OCI-LY7 (cell line): ENCODE data around the gene CACNB1. TPM values are rescaled to one million over a fixed set of nuclear protein-coding genes. Genes with fewer than 3 reads are reported as not detected.
"Not testable (repeated sequence)": the region's sequence is repeated elsewhere in the genome, so short reads cannot be mapped to it uniquely, and the experiment has no call there.

Experiments
- BruUV-seq: library from RNA; stranded (reverse); fragments of 400-500 nt; replicated peaks from 2 replicates; lab custom pipeline; 2021; lab: Mats Ljungman, UMichigan
- CTCF ChIA-PET: fragments of 300-600 bp; sonication (Branson Sonifier 250); formaldehyde crosslinking; loops from one replicate; lab custom pipeline; 2022; ENCODE audit warnings: antibody characterized with exemption; ENCODE audit not compliant: unreplicated experiment; lab: Charles Lee
- POLR2A ChIA-PET: fragments of 300-600 bp; sonication (Branson Sonifier 250); formaldehyde crosslinking; loops from one replicate; lab custom pipeline; 2022; ENCODE audit warnings: antibody characterized with exemption; lab: Charles Lee
- DNase-seq: peaks from one replicate; pipeline ENCODE4 v3.0.0-alpha.2; 2015; ENCODE audit warnings: low spot score
- H2AFZ ChIP-seq: fragments of 200-600 bp; sonication (generic), shearing (Covaris generic); 2 replicates; pipeline ENCODE4 v1.6.1; 2014; ENCODE audit warnings: mild to moderate bottlenecking, antibody characterized with exemption, low read length, moderate library complexity
- H3K27ac ChIP-seq: fragments of 200-600 bp; sonication (generic); 2 replicates; pipeline ENCODE4 v1.5.1; 2014; ENCODE audit warnings: mixed run types, low read depth, mild to moderate bottlenecking, moderate library complexity, low read length, inconsistent platforms; ENCODE audit not compliant: poor library complexity, severe bottlenecking
- H3K36me3 ChIP-seq: fragments of 200-600 bp; sonication (generic); 2 replicates; pipeline ENCODE4 v1.6.1; 2014; ENCODE audit warnings: mild to moderate bottlenecking, antibody characterized with exemption, low read length, moderate library complexity, mixed read lengths; ENCODE audit not compliant: insufficient read depth
- H3K4me1 ChIP-seq: fragments of 200-600 bp; sonication (generic); 2 replicates; pipeline ENCODE4 v1.5.1; 2014; ENCODE audit warnings: mild to moderate bottlenecking, low read length; ENCODE audit not compliant: insufficient read depth, poor library complexity, severe bottlenecking
- H3K4me2 ChIP-seq: fragments of 200-600 bp; sonication (generic); 2 replicates; pipeline ENCODE4 v1.6.1; 2014; ENCODE audit warnings: mild to moderate bottlenecking, low read length
- H3K4me3 ChIP-seq: fragments of 200-600 bp; sonication (generic); 2 replicates; pipeline ENCODE4 v1.5.1; 2014; ENCODE audit warnings: mild to moderate bottlenecking, low read depth, low read length; ENCODE audit not compliant: poor library complexity, severe bottlenecking
- H3K79me2 ChIP-seq: fragments of 200-600 bp; sonication (generic); 2 replicates; pipeline ENCODE4 v1.6.1; 2016; ENCODE audit warnings: low read depth, mild to moderate bottlenecking, low read length, moderate library complexity, mixed read lengths; ENCODE audit not compliant: insufficient read depth
- H3K9me2 ChIP-seq: fragments of 200-600 bp; sonication (generic); 2 replicates; pipeline ENCODE4 v1.6.1; 2016; ENCODE audit warnings: mild to moderate bottlenecking, low read length, mixed read lengths; ENCODE audit not compliant: insufficient read depth
- H3K9me3 ChIP-seq: fragments of 200-600 bp; sonication (generic); 2 replicates; pipeline ENCODE4 v1.6.1; 2014; ENCODE audit warnings: mild to moderate bottlenecking, mixed run types, low read length, mixed read lengths
- H4K20me1 ChIP-seq: fragments of 200-600 bp; sonication (generic); 2 replicates; pipeline ENCODE4 v1.6.1; 2014; ENCODE audit warnings: mild to moderate bottlenecking, antibody characterized with exemption, low read length, moderate library complexity, mixed read lengths; ENCODE audit not compliant: insufficient read depth
- EZH2phosphoT487 ChIP-seq: fragments of 200-600 bp; sonication (generic); IDR thresholded peaks from 2 replicates; pipeline ENCODE4 v1.6.1; 2018; ENCODE audit warnings: low read depth, borderline replicate concordance, mild to moderate bottlenecking, mixed run types, antibody characterized with exemption, low read length, moderate library complexity, mixed read lengths
- intact Hi-C: fragments of 100-400 bp; cut with micrococcal nuclease; formaldehyde crosslinking; loops from one replicate; pipeline ENCODE4 v1.10.0; 2022; ENCODE audit not compliant: unreplicated experiment
- total RNA-seq, 2 experiments: library from RNA; depleted of rRNA in 1 of 2; stranded (reverse); fragments of >200 nt in 1 of 2; shearing (Covaris generic) in 1 of 2; gene quantifications; 2 replicates each; pipeline ENCODE4 v1.2.3, GENCODE V29; 2014 to 2022
- TF ChIP-seq, protein P1 (sequence below): fragments of 200-600 bp; sonication (generic); conservative IDR thresholded peaks from 2 replicates; pipeline ENCODE4 v1.5.1; 2014; ENCODE audit warnings: mild to moderate bottlenecking, antibody characterized with exemption, low read length, moderate library complexity, mixed read lengths

The CACNB1 gene
- total RNA-seq, 2 experiments from 2014 or later: 23.7 to 30.9 TPM

- no TSS peak for BruUV-seq
- H3K4me1 ChIP-seq: peaks cover 88% of the 10 kb centered on the region
Measured at GRCh38 chr17:39169518-39169917, 28.0 kb downstream of the CACNB1 start.

GRCh38 chr17:39169101-39169500, 28.4 kb downstream of the CACNB1 start:
- CTCF ChIA-PET: no interaction called here
- H3K9me2 ChIP-seq: no peaks in the 10 kb centered on the region
- no peaks in the 10 kb centered on the region for H3K79me2 ChIP-seq
- no TSS peak for BruUV-seq
- peak overlapping the region; percentile 89 for H3K27ac ChIP-seq
- H3K9me3 ChIP-seq: peaks cover 3% of the 10 kb centered on the region; the same call in 1 of the 2 replicates
- intact Hi-C loops: no loop called here
- TF ChIP-seq, protein P1, sequence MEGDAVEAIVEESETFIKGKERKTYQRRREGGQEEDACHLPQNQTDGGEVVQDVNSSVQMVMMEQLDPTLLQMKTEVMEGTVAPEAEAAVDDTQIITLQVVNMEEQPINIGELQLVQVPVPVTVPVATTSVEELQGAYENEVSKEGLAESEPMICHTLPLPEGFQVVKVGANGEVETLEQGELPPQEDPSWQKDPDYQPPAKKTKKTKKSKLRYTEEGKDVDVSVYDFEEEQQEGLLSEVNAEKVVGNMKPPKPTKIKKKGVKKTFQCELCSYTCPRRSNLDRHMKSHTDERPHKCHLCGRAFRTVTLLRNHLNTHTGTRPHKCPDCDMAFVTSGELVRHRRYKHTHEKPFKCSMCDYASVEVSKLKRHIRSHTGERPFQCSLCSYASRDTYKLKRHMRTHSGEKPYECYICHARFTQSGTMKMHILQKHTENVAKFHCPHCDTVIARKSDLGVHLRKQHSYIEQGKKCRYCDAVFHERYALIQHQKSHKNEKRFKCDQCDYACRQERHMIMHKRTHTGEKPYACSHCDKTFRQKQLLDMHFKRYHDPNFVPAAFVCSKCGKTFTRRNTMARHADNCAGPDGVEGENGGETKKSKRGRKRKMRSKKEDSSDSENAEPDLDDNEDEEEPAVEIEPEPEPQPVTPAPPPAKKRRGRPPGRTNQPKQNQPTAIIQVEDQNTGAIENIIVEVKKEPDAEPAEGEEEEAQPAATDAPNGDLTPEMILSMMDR: no peak
- H3K4me3 ChIP-seq: no peak overlapping the region
- no peak for DNase-seq
- no peak overlapping the region for H2AFZ ChIP-seq
- POLR2A ChIA-PET: interaction anchor here (0.7 to 2.9 kb wide), 2 partner anchors 15 to 112 kb away, joined by 6 to 8 read pairs; no protein-coding TSS in a partner anchor
- H3K36me3 ChIP-seq: no peaks in the 10 kb centered on the region
- H3K4me2 ChIP-seq: no peak overlapping the region
- no peaks in the 10 kb centered on the region for H4K20me1 ChIP-seq
- peaks cover 88% of the 10 kb centered on the region for H3K4me1 ChIP-seq

More at GRCh38 chr17:39169518-39169917, 28.0 kb downstream of the CACNB1 start:
- intact Hi-C loops: no loop called here
- ChIA-PET CTCF (no interaction called here), POLR2A (interaction anchor here (0.6 to 2.9 kb wide), 3 partner anchors 16 to 112 kb away, joined by 3 to 8 read pairs (median 6); no protein-coding TSS in a partner anchor)
- TF ChIP-seq, protein P1: no peak
- no peak for TF ChIP-seq EZH2phosphoT487
- Histone ChIP-seq H2AFZ (no peak overlapping the region), H3K36me3 (peaks cover under 1% of the 10 kb centered on the region; the same call in 1 of the 2 replicates), H3K9me3 (peaks cover 3% of the 10 kb centered on the region; the same call in 1 of the 2 replicates), H3K4me2 (peak overlapping the region; percentile 62), H3K79me2 (no peaks in the 10 kb centered on the region), H3K27ac (peak overlapping the region; percentile 89), H3K9me2 (no peaks in the 10 kb centered on the region), H3K4me3 (no peak overlapping the region), H4K20me1 (no peaks in the 10 kb centered on the region)
- no peak for DNase-seq

DNA sequence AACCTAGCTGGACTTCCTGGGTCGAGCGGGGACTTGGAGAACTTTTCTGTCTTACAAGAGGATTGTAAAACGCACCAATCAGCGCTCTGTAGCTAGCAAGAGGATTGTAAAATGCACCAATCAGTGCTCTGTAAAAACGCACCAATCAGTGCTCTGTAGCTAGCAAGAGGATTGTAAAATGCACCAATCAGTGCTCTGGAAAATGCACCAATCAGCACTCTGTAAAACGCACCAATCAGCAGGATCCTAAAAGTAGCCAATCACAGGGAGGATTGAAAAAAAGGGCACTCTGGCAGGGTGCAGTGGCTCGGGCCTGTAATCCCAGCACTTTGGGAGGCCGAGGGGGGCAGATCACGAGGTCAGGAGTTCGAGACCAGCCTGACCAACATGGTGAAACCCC, 29.0 kb downstream of the CACNB1 start:
- POLR2A ChIA-PET, H4K20me1 ChIP-seq, H2AFZ ChIP-seq, DNase-seq, BruUV-seq, H3K79me2 ChIP-seq, H3K9me3 ChIP-seq, H3K4me2 ChIP-seq, H3K4me3 ChIP-seq, intact Hi-C loops, H3K36me3 ChIP-seq, H3K9me2 ChIP-seq: not testable (repeated sequence)
- Histone ChIP-seq H3K4me1 (peaks cover 84% of the 10 kb centered on the region), H3K27ac (peak overlapping the region; percentile 72)
- CTCF ChIA-PET: interaction anchor here (0.6 kb wide), 1 partner anchor 523 kb away, joined by 6 read pairs; no protein-coding TSS in a partner anchor
